WTC11 (cell line): ENCODE measurements around the gene GPR155. TPM values are rescaled to one million over a fixed set of nuclear protein-coding genes. Genes with fewer than 3 reads are reported as not detected.

Experiments
- ATAC-seq: fragments of 200-7000 bp; cut with Tn5 transposase; 2 replicates; pipeline ENCODE4 v1.10.0; 2021; ENCODE audit warnings: mild to moderate bottlenecking, moderate library complexity
- CTCF ChIA-PET: fragments of 300-600 bp; sonication (Branson Sonifier 250); formaldehyde crosslinking; loops from one replicate; lab custom pipeline; 2021; ENCODE audit warnings: antibody characterized with exemption; lab: Charles Lee
- POLR2A ChIA-PET: fragments of 350-600 bp; sonication (Branson Sonifier 250); formaldehyde crosslinking; loops from one replicate; lab custom pipeline; 2021; ENCODE audit warnings: antibody characterized with exemption; lab: Charles Lee
- DNase-seq: peaks from one replicate; pipeline ENCODE4 v3.0.0; 2021; ENCODE audit warnings: low spot score
- H3K27ac Mint-ChIP-seq: 2 replicates; pipeline ENCODE4 v1.8.0; 2021; ENCODE audit warnings: mixed read lengths
- H3K27me3 Mint-ChIP-seq: 2 replicates; pipeline ENCODE4 v1.8.0; 2021; ENCODE audit warnings: low read depth, mild to moderate bottlenecking, moderate library complexity, mixed read lengths
- H3K36me3 Mint-ChIP-seq: 2 replicates; pipeline ENCODE4 v1.8.0; 2021; ENCODE audit warnings: mixed read lengths
- H3K4me1 Mint-ChIP-seq: 2 replicates; pipeline ENCODE4 v1.8.0; 2022; ENCODE audit warnings: mixed read lengths
- H3K4me3 Mint-ChIP-seq: 2 replicates; pipeline ENCODE4 v1.8.0; 2021; ENCODE audit warnings: mild to moderate bottlenecking, moderate library complexity, mixed read lengths
- H3K9me3 Mint-ChIP-seq: 2 replicates; pipeline ENCODE4 v1.8.0; 2021; ENCODE audit warnings: mixed read lengths
- ATF2 ChIP-seq: sonication (generic); formaldehyde crosslinking; IDR thresholded peaks from 2 replicates; pipeline ENCODE4 v1.8.1; 2022; ENCODE audit warnings: low read depth, missing genetic modification reagents, borderline replicate concordance
- EMX1 ChIP-seq: fragments of 250-450 bp; sonication (Bioruptor Pico); IDR thresholded peaks from 2 replicates; pipeline ENCODE4 v1.8.0; 2021; ENCODE audit warnings: mild to moderate bottlenecking
- FOXK1 ChIP-seq: sonication (generic); formaldehyde crosslinking; IDR thresholded peaks from 2 replicates; pipeline ENCODE4 v1.8.0; 2022; ENCODE audit warnings: mild to moderate bottlenecking, moderate library complexity, missing genetic modification reagents
- GTF2I ChIP-seq: fragments of 250-450 bp; sonication (Bioruptor Pico); conservative IDR thresholded peaks from 2 replicates; pipeline ENCODE4 v1.4.0; 2021; ENCODE audit warnings: mild to moderate bottlenecking
- HMGA2 ChIP-seq: fragments of 250-450 bp; sonication (Bioruptor Pico); IDR thresholded peaks from 2 replicates; pipeline ENCODE4 v1.4.0; 2021; ENCODE audit warnings: mild to moderate bottlenecking, moderate library complexity
- JAZF1 ChIP-seq: fragments of 250-450 bp; sonication (Bioruptor Pico); IDR thresholded peaks from 2 replicates; pipeline ENCODE4 v1.9.0; 2021; ENCODE audit warnings: moderate library complexity, mild to moderate bottlenecking, inconsistent platforms
- MYBL2 ChIP-seq: sonication (generic); formaldehyde crosslinking; IDR thresholded peaks from 2 replicates; pipeline ENCODE4 v1.8.1; 2023; ENCODE audit warnings: mild to moderate bottlenecking, moderate library complexity, missing genetic modification reagents
- NFATC4 ChIP-seq: fragments of 250-450 bp; sonication (Bioruptor Pico); IDR thresholded peaks from 2 replicates; pipeline ENCODE4 v1.9.0; 2021; ENCODE audit warnings: mild to moderate bottlenecking
- NFYB ChIP-seq: sonication (generic); formaldehyde crosslinking; conservative IDR thresholded peaks from 2 replicates; pipeline ENCODE4 v1.8.0; 2022; ENCODE audit warnings: low read depth, missing genetic modification reagents
- NR2C2 ChIP-seq: sonication (generic); formaldehyde crosslinking; IDR thresholded peaks from 2 replicates; pipeline ENCODE4 v1.8.0; 2022; ENCODE audit warnings: mild to moderate bottlenecking, missing genetic modification reagents
- NR3C1 ChIP-seq: sonication (generic); formaldehyde crosslinking; conservative IDR thresholded peaks from 2 replicates; pipeline ENCODE4 v1.8.1; 2023; ENCODE audit warnings: low read depth, mild to moderate bottlenecking, missing genetic modification reagents
- SMAD4 ChIP-seq: sonication (generic); formaldehyde crosslinking; IDR thresholded peaks from 2 replicates; pipeline ENCODE4 v1.8.0; 2022; ENCODE audit warnings: mild to moderate bottlenecking, missing genetic modification reagents
- SOX15 ChIP-seq: fragments of 250-450 bp; sonication (Bioruptor Pico); IDR thresholded peaks from 2 replicates; pipeline ENCODE4 v1.9.0; 2021; ENCODE audit warnings: mild to moderate bottlenecking
- TP53 ChIP-seq: sonication (generic); formaldehyde crosslinking; IDR thresholded peaks from 2 replicates; pipeline ENCODE4 v1.8.1; 2023; ENCODE audit warnings: mild to moderate bottlenecking, missing genetic modification reagents
- ZNF219 ChIP-seq: sonication (generic); formaldehyde crosslinking; IDR thresholded peaks from 2 replicates; pipeline ENCODE4 v1.8.0; 2023; ENCODE audit warnings: missing genetic modification reagents, mild to moderate bottlenecking, borderline replicate concordance
- ZNF416 ChIP-seq: fragments of 250-450 bp; sonication (Bioruptor Pico); IDR thresholded peaks from 2 replicates; pipeline ENCODE4 v1.9.0; 2021; ENCODE audit warnings: mild to moderate bottlenecking, inconsistent platforms
- ZNF423 ChIP-seq: fragments of 250-450 bp; sonication (Bioruptor Pico); IDR thresholded peaks from 2 replicates; pipeline ENCODE4 v2.1.2; 2022; ENCODE audit warnings: mild to moderate bottlenecking, moderate library complexity
- total RNA-seq: library from RNA; stranded (reverse); gene quantifications from 3 replicates; pipeline ENCODE4 v1.2.3, GENCODE V29; 2021
- TF ChIP-seq, protein P1 (sequence below): sonication (generic); formaldehyde crosslinking; IDR thresholded peaks from 2 replicates; pipeline ENCODE4 v1.8.0; 2022; ENCODE audit warnings: mild to moderate bottlenecking, missing genetic modification reagents
- TF ChIP-seq, protein P2 (sequence below): sonication (generic); formaldehyde crosslinking; IDR thresholded peaks from 2 replicates; pipeline ENCODE4 v1.8.1; 2023; ENCODE audit warnings: mild to moderate bottlenecking, missing genetic modification reagents
- TF ChIP-seq, protein P3 (sequence below): fragments of 250-450 bp; sonication (Bioruptor Pico); IDR thresholded peaks from 2 replicates; pipeline ENCODE4 v1.9.0; 2021; ENCODE audit warnings: moderate library complexity, mild to moderate bottlenecking, inconsistent platforms, borderline replicate concordance
- TF ChIP-seq, protein P4 (sequence below): sonication (generic); formaldehyde crosslinking; IDR thresholded peaks from 2 replicates; pipeline ENCODE4 v1.8.0; 2023; ENCODE audit warnings: missing genetic modification reagents
- TF ChIP-seq, protein P5 (sequence below): sonication (generic); formaldehyde crosslinking; IDR thresholded peaks from 2 replicates; pipeline ENCODE4 v1.8.1; 2022; ENCODE audit warnings: mild to moderate bottlenecking, missing genetic modification reagents, moderate library complexity, borderline replicate concordance

Gene GPR155
- total RNA-seq, 1 experiment from 2014 or later = 0.74 TPM

DNA sequence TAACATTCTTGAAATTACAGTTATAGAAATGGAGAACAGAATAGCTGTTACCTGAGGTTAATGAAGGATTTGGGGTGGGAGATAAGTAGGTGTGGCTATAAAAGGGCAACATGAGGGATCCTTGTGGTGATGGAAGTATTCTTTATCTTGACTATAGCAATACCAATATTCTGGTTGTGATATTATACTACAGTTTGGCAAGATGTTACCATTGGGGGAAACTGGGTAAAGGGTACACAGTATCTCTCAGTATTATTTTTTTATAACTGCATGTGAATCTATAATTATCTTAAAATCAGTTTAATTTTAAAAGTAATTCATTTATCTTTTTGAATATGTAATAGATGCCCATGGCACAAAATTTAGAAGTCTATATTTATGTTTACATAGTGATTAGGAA, 83.2 kb downstream of the GPR155 start (continued):
- TF ChIP-seq, protein P1, sequence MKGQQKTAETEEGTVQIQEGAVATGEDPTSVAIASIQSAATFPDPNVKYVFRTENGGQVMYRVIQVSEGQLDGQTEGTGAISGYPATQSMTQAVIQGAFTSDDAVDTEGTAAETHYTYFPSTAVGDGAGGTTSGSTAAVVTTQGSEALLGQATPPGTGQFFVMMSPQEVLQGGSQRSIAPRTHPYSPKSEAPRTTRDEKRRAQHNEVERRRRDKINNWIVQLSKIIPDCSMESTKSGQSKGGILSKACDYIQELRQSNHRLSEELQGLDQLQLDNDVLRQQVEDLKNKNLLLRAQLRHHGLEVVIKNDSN (CRISPR knock-in tag) = no peak
- no peak for TF ChIP-seq FOXK1 (CRISPR knock-in tag)
- TF ChIP-seq MYBL2 (CRISPR knock-in tag) = no peak
- TF ChIP-seq NR3C1 (CRISPR knock-in tag) = no peak

DNA sequence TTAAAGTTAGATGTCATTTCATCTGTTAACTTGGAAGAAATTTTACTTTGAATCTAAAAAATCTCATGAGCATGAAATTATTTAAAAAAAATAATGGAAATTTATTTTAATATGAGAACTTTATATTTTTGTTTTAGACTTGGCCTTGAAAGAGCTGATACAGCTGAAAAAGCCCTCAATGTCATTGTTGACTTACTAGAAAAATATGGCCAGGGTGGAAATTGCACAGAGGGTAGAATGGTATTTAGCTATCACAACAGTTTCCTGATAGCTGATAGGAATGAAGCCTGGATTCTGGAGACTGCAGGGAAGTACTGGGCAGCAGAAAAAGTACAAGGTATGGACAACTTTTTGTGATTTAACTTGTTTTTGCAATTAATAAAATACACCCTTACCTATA, 86.0 kb downstream of the GPR155 start:
- Mint-ChIP-seq H3K27ac (no peak overlapping the region), H3K27me3 (peaks cover 4% of the 10 kb centered on the region; the same call in 1 of the 2 replicates)

DNA sequence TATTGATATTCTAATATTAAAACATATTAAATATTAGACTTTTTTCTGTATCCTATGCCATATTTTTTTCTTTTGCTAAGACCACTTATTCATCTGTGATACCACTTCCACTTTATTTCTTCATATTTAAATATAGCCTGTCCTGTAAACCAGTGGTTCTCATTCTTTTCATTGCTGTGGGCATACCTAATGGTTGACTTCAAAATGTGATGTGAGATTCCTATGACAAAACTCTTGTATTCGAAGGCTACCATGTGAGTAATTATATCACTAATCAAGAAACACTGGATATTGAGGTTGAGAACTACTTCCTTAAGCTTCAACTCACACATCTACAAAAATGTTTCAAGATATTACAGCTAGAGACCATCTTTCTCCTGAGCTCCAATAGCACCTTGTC, 87.7 kb downstream of the GPR155 start:
- ChIA-PET POLR2A (no interaction called here), CTCF (no interaction called here)
- Mint-ChIP-seq H3K27ac (no peak overlapping the region), H3K4me3 (no peak overlapping the region), H3K4me1 (peaks cover 10% of the 10 kb centered on the region), H3K9me3 (peaks cover 3% of the 10 kb centered on the region; the same call in 1 of the 2 replicates), H3K36me3 (no peaks in the 10 kb centered on the region), H3K27me3 (peaks cover 4% of the 10 kb centered on the region; the same call in 1 of the 2 replicates)
- ATAC-seq = no peak
- DNase-seq = no peak
- TF ChIP-seq EMX1 (CRISPR knock-in tag) (no peak), JAZF1 (CRISPR knock-in tag) (no peak), NR2C2 (no peak), NR3C1 (CRISPR knock-in tag) (no peak), SMAD4 (CRISPR knock-in tag) (no peak), FOXK1 (CRISPR knock-in tag) (no peak), NFYB (CRISPR knock-in tag) (no peak)
- TF ChIP-seq, protein P2, sequence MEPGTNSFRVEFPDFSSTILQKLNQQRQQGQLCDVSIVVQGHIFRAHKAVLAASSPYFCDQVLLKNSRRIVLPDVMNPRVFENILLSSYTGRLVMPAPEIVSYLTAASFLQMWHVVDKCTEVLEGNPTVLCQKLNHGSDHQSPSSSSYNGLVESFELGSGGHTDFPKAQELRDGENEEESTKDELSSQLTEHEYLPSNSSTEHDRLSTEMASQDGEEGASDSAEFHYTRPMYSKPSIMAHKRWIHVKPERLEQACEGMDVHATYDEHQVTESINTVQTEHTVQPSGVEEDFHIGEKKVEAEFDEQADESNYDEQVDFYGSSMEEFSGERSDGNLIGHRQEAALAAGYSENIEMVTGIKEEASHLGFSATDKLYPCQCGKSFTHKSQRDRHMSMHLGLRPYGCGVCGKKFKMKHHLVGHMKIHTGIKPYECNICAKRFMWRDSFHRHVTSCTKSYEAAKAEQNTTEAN (CRISPR knock-in tag) = no peak

More for the DNA sequence above, 86.0 kb downstream of the GPR155 start:
- CTCF ChIA-PET = no interaction called here
- no peak for ATAC-seq
- DNase-seq = no peak
- peaks cover 3% of the 10 kb centered on the region; the same call in 1 of the 2 replicates for H3K9me3 Mint-ChIP-seq
- H3K36me3 Mint-ChIP-seq = no peaks in the 10 kb centered on the region
- H3K4me3 Mint-ChIP-seq = no peak overlapping the region
- TF ChIP-seq NFATC4 (CRISPR knock-in tag) = no peak
- TF ChIP-seq, protein P3, sequence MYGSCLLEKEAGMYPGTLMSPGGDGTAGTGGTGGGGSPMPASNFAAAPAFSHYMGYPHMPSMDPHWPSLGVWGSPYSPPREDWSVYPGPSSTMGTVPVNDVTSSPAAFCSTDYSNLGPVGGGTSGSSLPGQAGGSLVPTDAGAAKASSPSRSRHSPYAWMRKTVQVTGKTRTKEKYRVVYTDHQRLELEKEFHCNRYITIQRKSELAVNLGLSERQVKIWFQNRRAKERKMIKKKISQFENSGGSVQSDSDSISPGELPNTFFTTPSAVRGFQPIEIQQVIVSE (CRISPR knock-in tag) = no peak
- no peak for TF ChIP-seq ZNF423 (CRISPR knock-in tag)
- POLR2A ChIA-PET = no interaction called here
- no peaks in the 10 kb centered on the region for H3K4me1 Mint-ChIP-seq

- Mint-ChIP-seq H3K36me3 (no peaks in the 10 kb centered on the region), H3K9me3 (no peaks in the 10 kb centered on the region), H3K27ac (no peak overlapping the region), H3K27me3 (peaks cover 4% of the 10 kb centered on the region; the same call in 1 of the 2 replicates), H3K4me3 (no peak overlapping the region), H3K4me1 (peaks cover 11% of the 10 kb centered on the region)
- DNase-seq (no peak), ATAC-seq (no peak)
- CTCF ChIA-PET = no interaction called here
- POLR2A ChIA-PET = no interaction called here
- TF ChIP-seq HMGA2 (CRISPR knock-in tag) (no peak), ATF2 (no peak), ZNF219 (CRISPR knock-in tag) (no peak), SOX15 (CRISPR knock-in tag) (no peak), TP53 (CRISPR knock-in tag) (no peak), ZNF416 (CRISPR knock-in tag) (no peak), NFYB (CRISPR knock-in tag) (no peak), GTF2I (no peak)
- TF ChIP-seq, protein P2 (CRISPR knock-in tag) = no peak
- TF ChIP-seq, protein P4, sequence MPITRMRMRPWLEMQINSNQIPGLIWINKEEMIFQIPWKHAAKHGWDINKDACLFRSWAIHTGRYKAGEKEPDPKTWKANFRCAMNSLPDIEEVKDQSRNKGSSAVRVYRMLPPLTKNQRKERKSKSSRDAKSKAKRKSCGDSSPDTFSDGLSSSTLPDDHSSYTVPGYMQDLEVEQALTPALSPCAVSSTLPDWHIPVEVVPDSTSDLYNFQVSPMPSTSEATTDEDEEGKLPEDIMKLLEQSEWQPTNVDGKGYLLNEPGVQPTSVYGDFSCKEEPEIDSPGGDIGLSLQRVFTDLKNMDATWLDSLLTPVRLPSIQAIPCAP = no peak
- TF ChIP-seq, protein P5, sequence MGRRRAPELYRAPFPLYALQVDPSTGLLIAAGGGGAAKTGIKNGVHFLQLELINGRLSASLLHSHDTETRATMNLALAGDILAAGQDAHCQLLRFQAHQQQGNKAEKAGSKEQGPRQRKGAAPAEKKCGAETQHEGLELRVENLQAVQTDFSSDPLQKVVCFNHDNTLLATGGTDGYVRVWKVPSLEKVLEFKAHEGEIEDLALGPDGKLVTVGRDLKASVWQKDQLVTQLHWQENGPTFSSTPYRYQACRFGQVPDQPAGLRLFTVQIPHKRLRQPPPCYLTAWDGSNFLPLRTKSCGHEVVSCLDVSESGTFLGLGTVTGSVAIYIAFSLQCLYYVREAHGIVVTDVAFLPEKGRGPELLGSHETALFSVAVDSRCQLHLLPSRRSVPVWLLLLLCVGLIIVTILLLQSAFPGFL (CRISPR knock-in tag) = no peak
Measured at GRCh38 chr2:174397773-174398172, 89.1 kb downstream of the GPR155 start.
